HFFc6 (cell line): ENCODE results near the gene BCO1. TPM values are rescaled to one million over a fixed set of nuclear protein-coding genes. Genes with fewer than 3 reads are reported as not detected.

Source experiments
- DNase-seq: peaks from one replicate; pipeline ENCODE4 v3.0.0-alpha.2; 2018
- H3K27ac Mint-ChIP-seq: 2 replicates; pipeline ENCODE4 v1.8.0; 2020; ENCODE audit warnings: mild to moderate bottlenecking, mixed read lengths
- H3K27me3 Mint-ChIP-seq: 2 replicates; pipeline ENCODE4 v1.8.0; 2021; ENCODE audit warnings: mild to moderate bottlenecking, moderate library complexity, mixed read lengths; ENCODE audit not compliant: insufficient read depth
- H3K36me3 Mint-ChIP-seq: 2 replicates; pipeline ENCODE4 v1.8.0; 2021; ENCODE audit warnings: low read depth, mixed read lengths
- H3K4me1 Mint-ChIP-seq: 2 replicates; pipeline ENCODE4 v1.8.0; 2020; ENCODE audit warnings: low read depth, mixed read lengths
- H3K4me3 Mint-ChIP-seq: 2 replicates; pipeline ENCODE4 v1.8.0; 2020; ENCODE audit warnings: mild to moderate bottlenecking, moderate library complexity, mixed read lengths
- H3K9me3 Mint-ChIP-seq: 2 replicates; pipeline ENCODE4 v1.8.0; 2020; ENCODE audit warnings: mild to moderate bottlenecking, mixed read lengths
- total RNA-seq, 6 experiments: library from RNA; stranded (reverse); fragmentation: NEBNext Ultra II Directional; extraction: Animal tissue kit (Norgen Biotek cat#: 25700); gene quantifications; 2 replicates in 1 of 6; 3 replicates in 5 of 6; pipeline ENCODE4 v1.2.3, GENCODE V29; 2021
- TF ChIP-seq, protein P1 (sequence below): fragments of 200-600 bp; sonication (generic); IDR thresholded peaks from 2 replicates; pipeline ENCODE4 v1.5.0; 2021; ENCODE audit warnings: antibody characterized with exemption, mild to moderate bottlenecking

BCO1 gene
- total RNA-seq, 6 experiments from 2014 or later = not detected

DNA sequence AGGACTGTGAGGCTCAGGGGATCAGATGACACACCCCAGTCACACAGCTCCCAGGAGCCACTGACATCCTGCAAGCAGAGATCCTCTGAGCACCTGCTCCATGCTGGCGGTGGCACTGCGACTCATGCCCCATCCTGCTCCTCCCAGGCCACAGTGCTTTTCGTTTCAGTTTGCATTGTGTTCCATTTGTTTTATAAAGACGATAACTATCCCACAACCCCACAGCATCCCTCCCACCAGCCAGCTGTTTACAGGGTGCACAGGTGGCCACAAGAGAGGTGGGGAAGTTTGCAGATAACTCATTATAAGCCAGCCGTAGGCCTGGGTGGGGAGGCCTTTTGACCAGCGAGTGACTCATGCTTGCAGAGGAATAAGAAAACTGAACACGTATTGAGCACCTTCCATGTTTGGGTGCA is 28.2 kb downstream of the BCO1 start:
- Mint-ChIP-seq H3K4me1 (peaks cover 9% of the 10 kb centered on the region), H3K9me3 (no peaks in the 10 kb centered on the region), H3K27ac (no peak overlapping the region), H3K36me3 (no peaks in the 10 kb centered on the region), H3K27me3 (peaks cover 16% of the 10 kb centered on the region), H3K4me3 (no peak overlapping the region)
- TF ChIP-seq, protein P1, sequence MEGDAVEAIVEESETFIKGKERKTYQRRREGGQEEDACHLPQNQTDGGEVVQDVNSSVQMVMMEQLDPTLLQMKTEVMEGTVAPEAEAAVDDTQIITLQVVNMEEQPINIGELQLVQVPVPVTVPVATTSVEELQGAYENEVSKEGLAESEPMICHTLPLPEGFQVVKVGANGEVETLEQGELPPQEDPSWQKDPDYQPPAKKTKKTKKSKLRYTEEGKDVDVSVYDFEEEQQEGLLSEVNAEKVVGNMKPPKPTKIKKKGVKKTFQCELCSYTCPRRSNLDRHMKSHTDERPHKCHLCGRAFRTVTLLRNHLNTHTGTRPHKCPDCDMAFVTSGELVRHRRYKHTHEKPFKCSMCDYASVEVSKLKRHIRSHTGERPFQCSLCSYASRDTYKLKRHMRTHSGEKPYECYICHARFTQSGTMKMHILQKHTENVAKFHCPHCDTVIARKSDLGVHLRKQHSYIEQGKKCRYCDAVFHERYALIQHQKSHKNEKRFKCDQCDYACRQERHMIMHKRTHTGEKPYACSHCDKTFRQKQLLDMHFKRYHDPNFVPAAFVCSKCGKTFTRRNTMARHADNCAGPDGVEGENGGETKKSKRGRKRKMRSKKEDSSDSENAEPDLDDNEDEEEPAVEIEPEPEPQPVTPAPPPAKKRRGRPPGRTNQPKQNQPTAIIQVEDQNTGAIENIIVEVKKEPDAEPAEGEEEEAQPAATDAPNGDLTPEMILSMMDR = no peak
- no peak for DNase-seq

DNA sequence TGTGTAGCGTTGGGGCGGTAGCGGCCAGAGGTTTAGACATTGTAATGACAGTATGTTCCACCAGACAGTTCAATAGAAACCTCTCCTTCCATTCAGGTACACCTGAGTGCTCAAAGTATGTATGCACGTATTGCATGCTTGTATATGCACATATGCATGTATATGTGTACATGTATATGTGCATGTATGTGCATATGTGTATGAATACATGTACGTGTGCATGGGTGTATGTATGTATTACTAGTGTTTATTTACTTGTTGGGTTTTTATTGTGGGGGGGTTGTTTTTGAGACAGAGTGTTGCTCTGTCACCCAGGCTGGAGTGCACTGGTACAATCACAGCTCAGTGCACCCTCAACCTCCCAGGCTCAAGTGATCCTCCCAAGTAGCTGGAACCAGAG is 30.0 kb downstream of the BCO1 start:
- H3K36me3 Mint-ChIP-seq = no peaks in the 10 kb centered on the region
- H3K4me3 Mint-ChIP-seq = no peak overlapping the region
- H3K4me1 Mint-ChIP-seq = peaks cover 6% of the 10 kb centered on the region
- H3K27ac Mint-ChIP-seq = no peak overlapping the region
- H3K27me3 Mint-ChIP-seq = peaks cover 14% of the 10 kb centered on the region
- TF ChIP-seq, protein P1 = no peak
- H3K9me3 Mint-ChIP-seq = no peaks in the 10 kb centered on the region
- no peak for DNase-seq

DNA sequence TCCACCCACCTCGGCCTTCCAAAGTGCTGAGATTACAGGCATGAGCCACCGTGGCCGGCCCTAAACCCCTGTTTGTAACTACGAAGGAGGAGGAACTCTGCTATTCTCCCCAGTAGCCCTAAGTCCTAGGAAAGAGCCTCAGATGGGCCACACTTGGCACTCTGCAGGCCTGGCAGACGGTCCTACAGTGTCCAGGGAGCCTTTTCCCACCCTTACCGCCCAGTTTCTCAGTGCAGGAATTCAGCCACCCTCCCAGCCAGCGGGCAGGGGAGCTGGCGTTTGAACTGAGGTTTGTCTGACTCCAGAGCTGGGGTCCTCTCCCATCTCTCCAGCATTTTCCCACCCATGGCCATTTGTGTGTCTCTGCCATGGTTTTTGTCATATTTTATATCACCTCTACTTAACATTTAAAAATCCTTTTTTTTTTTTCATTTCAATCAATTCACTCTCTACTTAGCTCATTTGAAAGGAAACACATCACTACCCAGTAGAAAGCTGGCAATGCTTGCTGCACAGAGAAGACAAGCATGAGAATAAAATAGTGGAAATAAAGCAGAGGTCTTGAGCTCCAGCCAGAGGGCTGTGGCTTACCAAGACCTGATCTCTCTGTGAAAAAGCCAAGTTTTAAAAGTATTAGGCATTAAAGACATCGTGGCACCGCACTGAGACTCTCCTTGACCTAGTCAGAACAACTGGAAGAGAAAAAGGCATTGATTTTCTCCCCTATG is 34.9 kb downstream of the BCO1 start:
- no peak overlapping the region for H3K27ac Mint-ChIP-seq
- DNase-seq = no peak
- H3K36me3 Mint-ChIP-seq = no peaks in the 10 kb centered on the region
- no peaks in the 10 kb centered on the region for H3K9me3 Mint-ChIP-seq
- H3K27me3 Mint-ChIP-seq = peaks cover 9% of the 10 kb centered on the region; the same call in 1 of the 2 replicates
- H3K4me3 Mint-ChIP-seq = no peak overlapping the region
- no peaks in the 10 kb centered on the region for H3K4me1 Mint-ChIP-seq
- TF ChIP-seq, protein P1 = no peak

DNA sequence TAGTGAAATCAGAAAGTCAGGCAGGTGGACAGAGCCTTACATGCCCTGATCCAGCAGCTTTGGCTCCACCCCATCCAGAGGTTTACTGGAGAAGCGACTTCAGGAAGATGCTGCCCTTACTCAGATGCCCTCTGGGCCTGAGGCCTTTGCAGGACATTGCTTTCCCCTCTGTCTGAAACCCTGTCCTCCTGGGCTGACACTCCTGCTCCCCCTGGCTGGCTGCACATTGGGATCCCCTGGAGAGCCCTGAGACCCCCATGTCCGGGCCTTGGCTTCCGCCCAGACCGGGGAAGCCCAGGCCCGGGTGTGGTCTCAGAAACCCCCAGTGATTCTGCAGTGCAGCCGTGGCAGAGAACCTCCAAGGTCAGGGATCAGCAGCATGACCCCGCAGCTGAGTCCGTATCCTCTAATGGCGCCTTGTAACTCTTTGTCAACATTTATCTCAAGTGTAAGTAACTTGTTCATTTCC is 36.6 kb downstream of the BCO1 start:
- Mint-ChIP-seq H3K4me1 (peaks cover 7% of the 10 kb centered on the region), H3K27ac (no peak overlapping the region), H3K9me3 (no peaks in the 10 kb centered on the region), H3K27me3 (peaks cover 3% of the 10 kb centered on the region; the same call in 1 of the 2 replicates), H3K36me3 (no peaks in the 10 kb centered on the region), H3K4me3 (no peak overlapping the region)
- TF ChIP-seq, protein P1 = no peak
- DNase-seq = no peak

DNA sequence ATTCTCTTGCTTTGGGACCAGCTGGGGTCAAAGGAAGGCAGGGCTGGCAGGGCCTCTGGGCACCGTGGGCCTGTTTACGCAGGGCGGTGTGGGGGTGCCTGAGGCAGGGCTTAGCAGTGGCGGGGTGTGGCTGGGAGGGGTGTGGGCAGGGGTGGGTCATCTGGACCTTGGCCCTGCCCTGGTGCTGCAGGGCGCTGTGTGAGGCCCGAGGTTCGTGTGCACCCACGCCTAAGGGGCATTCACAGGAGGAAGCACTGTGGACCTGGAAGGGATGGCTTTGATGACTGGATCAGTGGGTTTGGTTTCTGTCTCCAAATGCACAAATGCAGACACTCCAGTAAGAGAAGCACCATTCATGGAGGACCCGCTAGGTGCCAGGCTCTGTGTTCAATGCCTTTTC is 37.3 kb downstream of the BCO1 start:
- H3K4me3 Mint-ChIP-seq = no peak overlapping the region
- DNase-seq = no peak
- H3K4me1 Mint-ChIP-seq = peaks cover 14% of the 10 kb centered on the region
- no peak overlapping the region for H3K27ac Mint-ChIP-seq
- no peaks in the 10 kb centered on the region for H3K9me3 Mint-ChIP-seq
- peaks cover 3% of the 10 kb centered on the region; the same call in 1 of the 2 replicates for H3K27me3 Mint-ChIP-seq
- TF ChIP-seq, protein P1 = no peak
- H3K36me3 Mint-ChIP-seq = no peaks in the 10 kb centered on the region
